HepG2 (cell line): ENCODE data around the gene ANXA11. TPM values are rescaled to one million over a fixed set of nuclear protein-coding genes. Genes with fewer than 3 reads are reported as not detected.

Experiments used
- ATAC-seq: fragments of 200-7000 bp; cut with Tn5 transposase; 3 replicates; pipeline ENCODE4 v1.9.1; 2020; ENCODE audit warnings: mild to moderate bottlenecking, moderate library complexity
- BruUV-seq: library from RNA; stranded (reverse); fragments of 400-500 nt; replicated peaks from 2 replicates; lab custom pipeline; 2021; lab: Mats Ljungman, UMichigan
- CTCF ChIA-PET: fragments of 300-600 bp; formaldehyde crosslinking; extraction: SDS; loops from one replicate; lab custom pipeline; 2021; ENCODE audit warnings: low total read pairs, inconsistent platforms, low intra/inter-chr PET ratio; lab: Yijun Ruan, JAX
- POLR2A ChIA-PET: fragments of 350-600 bp; sonication (Branson Sonifier 250); formaldehyde crosslinking; loops from one replicate; lab custom pipeline; 2020; ENCODE audit warnings: antibody characterized with exemption, inconsistent platforms; lab: Yijun Ruan, JAX
- DNase-seq: peaks from one replicate; pipeline ENCODE4 v3.0.0-alpha.2; 2015; ENCODE audit warnings: low spot score
- FAIRE-seq: peaks from 3 replicates; lab custom pipeline; 2011; peaks lifted over from hg19 to GRCh38; lab: Jason Lieb, UNC
- H2AFZ ChIP-seq: one replicate; pipeline ENCODE4 v1.6.1; 2011; ENCODE audit warnings: low read length, inconsistent platforms
- H3K27ac ChIP-seq: fragments of 300-600 bp; 3 replicates; pipeline ENCODE4 v1.8.0; 2011; ENCODE audit warnings: mixed run types, mild to moderate bottlenecking, mixed read lengths, low read length, inconsistent platforms; ENCODE audit not compliant: insufficient read depth; ENCODE audit errors: extremely low read length
- H3K27me3 ChIP-seq, 2 experiments: fragments of 200-600 bp in 1 of 2; 2 replicates in 1 of 2; 3 replicates in 1 of 2; pipeline versions ENCODE4 v1.6.0 to v1.8.0; 2011; ENCODE audit warnings: low read length in 2 of 2, mild to moderate bottlenecking in 2 of 2, moderate library complexity in 2 of 2, inconsistent platforms in 1 of 2; ENCODE audit not compliant: insufficient read depth in 2 of 2, control insufficient read depth in 1 of 2
- H3K36me3 ChIP-seq, 2 experiments: fragments of 200-600 bp in 1 of 2; replicated peaks in 1 of 2; 2 replicates in 1 of 2; 3 replicates in 1 of 2; pipeline versions ENCODE4 v1.5.1 to v1.8.0; 2011; ENCODE audit warnings: low read length in 2 of 2, inconsistent platforms in 1 of 2; ENCODE audit not compliant: insufficient read depth in 2 of 2, control insufficient read depth in 1 of 2
- H3K4me1 ChIP-seq: 2 replicates; pipeline ENCODE4 v1.5.1; 2012; ENCODE audit warnings: low read length, inconsistent platforms; ENCODE audit not compliant: insufficient read depth
- H3K4me2 ChIP-seq: 2 replicates; pipeline ENCODE4 v1.6.0; 2011; ENCODE audit warnings: low read depth, low read length, inconsistent platforms
- H3K4me3 ChIP-seq, 3 experiments: fragments of 200-600 bp in 1 of 3; sonication (generic), shearing (Covaris generic) in 1 of 3; replicated peaks in 1 of 3; 2 replicates each; pipeline ENCODE4 v1.5.1; 2011 to 2016; ENCODE audit warnings: low read length in 3 of 3, inconsistent platforms in 2 of 3, low read depth in 2 of 3, mild to moderate bottlenecking in 2 of 3, control low read depth in 1 of 3, mixed read lengths in 1 of 3; ENCODE audit not compliant: insufficient read depth in 1 of 3
- H3K79me2 ChIP-seq: one replicate; pipeline ENCODE4 v1.6.1; 2011; ENCODE audit warnings: low read length, inconsistent platforms; ENCODE audit not compliant: insufficient read depth
- H3K9ac ChIP-seq: 2 replicates; pipeline ENCODE4 v1.6.0; 2011; ENCODE audit warnings: mild to moderate bottlenecking, low read depth, low read length, inconsistent platforms; ENCODE audit not compliant: insufficient read depth
- H3K9me3 ChIP-seq: 2 replicates; pipeline ENCODE4 v1.5.1; 2012; ENCODE audit warnings: mild to moderate bottlenecking, low read length
- H4K20me1 ChIP-seq: 2 replicates; pipeline ENCODE4 v1.6.0; 2011; ENCODE audit warnings: inconsistent platforms, mild to moderate bottlenecking, low read length, moderate library complexity; ENCODE audit not compliant: insufficient read depth
- ATF7-NPFF ChIP-seq: sonication (generic); formaldehyde crosslinking; IDR thresholded peaks from 2 replicates; pipeline ENCODE4 v1.8.1; 2023; ENCODE audit warnings: mild to moderate bottlenecking, low read depth, missing genetic modification reagents, moderate library complexity
- HOXA9 ChIP-seq: sonication (generic); formaldehyde crosslinking; IDR thresholded peaks from 2 replicates; pipeline ENCODE4 v1.8.1; 2022; ENCODE audit warnings: missing genetic modification reagents, mild to moderate bottlenecking, moderate library complexity, borderline replicate concordance
- MIER2 ChIP-seq: IDR thresholded peaks from 2 replicates; pipeline ENCODE4 v1.6.1; 2016; ENCODE audit warnings: missing biosample characterization, missing genetic modification reagents
- PRMT3 ChIP-seq: sonication (generic); formaldehyde crosslinking; IDR thresholded peaks from 2 replicates; pipeline ENCODE4 v1.8.1; 2022; ENCODE audit warnings: low read depth, mild to moderate bottlenecking, moderate library complexity, missing genetic modification reagents, borderline replicate concordance
- SP4 ChIP-seq: sonication (generic); formaldehyde crosslinking; IDR thresholded peaks from 2 replicates; pipeline ENCODE4 v1.8.1; 2023; ENCODE audit warnings: mild to moderate bottlenecking, missing genetic modification reagents
- TARDBP ChIP-seq: sonication (generic); formaldehyde crosslinking; IDR thresholded peaks from 2 replicates; pipeline ENCODE4 v1.8.0; 2022; ENCODE audit warnings: mild to moderate bottlenecking, missing genetic modification reagents
- ZNF12 ChIP-seq: sonication (generic); formaldehyde crosslinking; IDR thresholded peaks from 2 replicates; pipeline ENCODE4 v1.5.0; 2020; ENCODE audit warnings: missing genetic modification reagents
- ZNF263 ChIP-seq: sonication (generic); formaldehyde crosslinking; IDR thresholded peaks from 2 replicates; pipeline ENCODE4 v1.4.0; 2020; ENCODE audit warnings: missing genetic modification reagents
- ZNF44 ChIP-seq: sonication (generic); formaldehyde crosslinking; IDR thresholded peaks from 2 replicates; pipeline ENCODE4 v1.5.1; 2020; ENCODE audit warnings: mild to moderate bottlenecking, missing genetic modification reagents
- WGBS: methylation state at CpG from one replicate; pipeline ENCODE4 v1.1.6; 2017; ENCODE audit warnings: low lambda C conversion rate; 5-methylcytosine and 5-hydroxymethylcytosine counted together
- in situ Hi-C: cut with HindIII; loops from 2 replicates; pipeline ENCODE4 v1.10.0; 2017; ENCODE audit warnings: low pct_unique_long_range_greater_than_20kb; ENCODE audit not compliant: extremely low pct_ligation_motif_present
- intact Hi-C: fragments of 100-400 bp; cut with micrococcal nuclease; formaldehyde crosslinking; loops from one replicate; pipeline ENCODE4 v1.10.0; 2022; ENCODE audit not compliant: unreplicated experiment
- polyA plus RNA-seq, 8 experiments: library from polyadenylated mRNA; depleted of rRNA in 3 of 8; stranded (reverse) in 7 of 8; unstranded in 1 of 8; fragments of >200 nt; fragmentation: Illumina TruSeq in 4 of 8; extraction: Trizol in 4 of 8; gene quantifications; 2 replicates each; pipeline versions ENCODE4 v1.2.1 to v1.2.3, GENCODE V29; 2011 to 2016; ENCODE audit warnings: low read depth in 4 of 8, missing spikeins in 1 of 8, mixed read lengths in 1 of 8; ENCODE audit not compliant: insufficient read depth in 1 of 8
- total RNA-seq, 5 experiments: library from RNA; depleted of rRNA; stranded (reverse); fragments of >200 nt; fragmentation: Illumina TruSeq; extraction: Trizol; gene quantifications; 2 replicates each; pipeline ENCODE4 v1.2.3, GENCODE V29; 2016; ENCODE audit warnings: low read depth in 1 of 5
- TF ChIP-seq, protein P1 (sequence below): sonication (generic); formaldehyde crosslinking; IDR thresholded peaks from 2 replicates; pipeline ENCODE4 v1.4.0; 2020; ENCODE audit warnings: missing genetic modification reagents
- TF ChIP-seq, protein P2 (sequence below): sonication (generic); formaldehyde crosslinking; IDR thresholded peaks from 2 replicates; pipeline ENCODE4 v1.4.0; 2020; ENCODE audit warnings: missing genetic modification reagents
- TF ChIP-seq, protein P3 (sequence below): sonication (generic); formaldehyde crosslinking; conservative IDR thresholded peaks from 2 replicates; pipeline ENCODE4 v1.4.0; 2020; ENCODE audit warnings: missing genetic modification reagents

Gene ANXA11
- total and polyA plus RNA-seq, 2 of the 13 experiments (the other 11 are each of a cell fraction or from before 2014, with no cell fraction given) = 30.6 to 51.5 TPM

DNA sequence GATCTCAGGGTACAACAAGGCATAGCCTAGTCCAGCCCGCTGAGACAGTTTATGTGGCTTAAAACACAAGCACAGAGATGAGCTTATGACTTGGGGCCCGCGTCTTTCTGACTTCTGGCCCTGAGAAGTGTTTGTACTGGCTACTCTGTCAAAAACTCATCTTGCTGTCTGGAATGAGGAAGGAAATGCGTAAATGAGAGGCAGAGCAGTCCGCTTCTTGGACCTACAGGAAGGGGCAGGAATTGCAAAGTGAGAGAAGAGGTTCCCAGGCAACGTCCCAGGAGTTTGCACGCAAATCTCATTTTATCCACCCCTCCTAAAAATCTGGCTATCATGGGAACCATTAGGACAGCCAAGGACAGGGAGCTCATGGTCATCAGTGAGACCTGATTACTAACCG is 5.5 kb downstream of the ANXA11 start:
- H3K4me3 ChIP-seq = no peak overlapping the region
- no peak overlapping the region for H3K4me2 ChIP-seq
- POLR2A ChIA-PET = no interaction called here
- intact Hi-C loops (loop anchor here (10.0 kb wide), 1 partner anchor 55 kb away; no protein-coding TSS in a partner anchor), in situ Hi-C loops (no loop called here)
- peaks cover 64% of the 10 kb centered on the region for H3K79me2 ChIP-seq
- BruUV-seq = no TSS peak
- no peak overlapping the region for H2AFZ ChIP-seq
- no peaks in the 10 kb centered on the region for H3K9me3 ChIP-seq
- H3K9ac ChIP-seq = no peak overlapping the region
- CTCF ChIA-PET = no interaction called here
- FAIRE-seq = no peak
- ATAC-seq = no peak
- peaks cover 68% of the 10 kb centered on the region for H3K4me1 ChIP-seq
- no peaks in the 10 kb centered on the region; a peak in 1 of 5 replicates for H3K36me3 ChIP-seq
- no peak for DNase-seq
- WGBS = 88% methylated on average over 8 of the region's 8 CpGs
- no peak overlapping the region for H3K27ac ChIP-seq
- peaks cover 3% of the 10 kb centered on the region; the same call in 1 of the 2 replicates for H4K20me1 ChIP-seq
- no peak for TF ChIP-seq HOXA9 (CRISPR knock-in tag)
- TF ChIP-seq, protein P1, sequence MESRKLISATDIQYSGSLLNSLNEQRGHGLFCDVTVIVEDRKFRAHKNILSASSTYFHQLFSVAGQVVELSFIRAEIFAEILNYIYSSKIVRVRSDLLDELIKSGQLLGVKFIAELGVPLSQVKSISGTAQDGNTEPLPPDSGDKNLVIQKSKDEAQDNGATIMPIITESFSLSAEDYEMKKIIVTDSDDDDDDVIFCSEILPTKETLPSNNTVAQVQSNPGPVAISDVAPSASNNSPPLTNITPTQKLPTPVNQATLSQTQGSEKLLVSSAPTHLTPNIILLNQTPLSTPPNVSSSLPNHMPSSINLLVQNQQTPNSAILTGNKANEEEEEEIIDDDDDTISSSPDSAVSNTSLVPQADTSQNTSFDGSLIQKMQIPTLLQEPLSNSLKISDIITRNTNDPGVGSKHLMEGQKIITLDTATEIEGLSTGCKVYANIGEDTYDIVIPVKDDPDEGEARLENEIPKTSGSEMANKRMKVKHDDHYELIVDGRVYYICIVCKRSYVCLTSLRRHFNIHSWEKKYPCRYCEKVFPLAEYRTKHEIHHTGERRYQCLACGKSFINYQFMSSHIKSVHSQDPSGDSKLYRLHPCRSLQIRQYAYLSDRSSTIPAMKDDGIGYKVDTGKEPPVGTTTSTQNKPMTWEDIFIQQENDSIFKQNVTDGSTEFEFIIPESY (CRISPR knock-in tag) = peak; percentile 84
- TF ChIP-seq, all 625 proteins: peak for 1
- H3K27me3 ChIP-seq = no peaks in the 10 kb centered on the region

DNA sequence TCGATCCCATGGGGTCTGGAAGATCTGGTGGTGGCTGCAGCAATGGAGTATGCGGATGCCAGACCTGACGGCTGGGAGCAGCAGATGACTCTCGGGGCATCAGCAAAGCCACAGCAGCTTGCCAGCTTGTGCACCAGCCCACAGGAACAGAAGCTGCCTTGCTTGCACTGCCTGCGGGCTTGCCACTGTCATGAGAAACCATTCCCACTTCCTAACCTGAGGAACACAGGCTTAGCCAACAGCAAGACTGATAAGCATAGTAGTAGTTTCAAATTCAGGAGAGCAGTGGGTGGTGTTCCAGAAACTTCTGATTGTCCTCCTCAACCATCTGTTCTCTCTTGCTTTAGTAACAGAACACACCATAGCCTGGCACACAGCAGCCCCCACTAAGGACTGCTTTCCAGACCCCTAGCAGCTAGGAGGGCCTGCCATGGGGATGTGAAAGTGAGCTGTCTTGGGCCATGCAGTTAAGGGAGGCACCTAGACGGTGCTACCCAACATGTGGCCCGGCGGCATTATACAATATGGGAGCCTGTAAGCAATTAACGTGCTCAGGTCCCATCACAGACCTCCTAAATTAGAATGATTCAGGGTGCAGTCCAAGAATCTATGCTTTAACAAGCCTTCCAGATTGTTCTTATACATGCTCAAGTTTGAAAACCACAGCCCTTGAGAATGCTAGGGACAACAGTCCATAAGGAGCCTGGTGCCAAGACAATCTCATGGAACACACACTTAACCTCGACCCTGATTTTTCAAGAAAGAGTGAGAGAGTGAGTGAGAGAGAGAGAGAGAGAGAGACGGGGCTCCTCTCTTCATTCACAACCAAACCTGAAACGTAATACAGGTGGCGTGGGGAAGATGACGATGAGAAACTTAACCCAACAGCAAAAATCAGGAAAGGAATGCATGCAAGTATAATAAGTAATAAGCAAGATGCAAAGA is 7.1 kb downstream of the ANXA11 start:
- H3K4me2 ChIP-seq = no peak overlapping the region
- no peaks in the 10 kb centered on the region; a peak in 1 of 5 replicates for H3K36me3 ChIP-seq
- no peak overlapping the region for H2AFZ ChIP-seq
- no peak overlapping the region for H3K4me3 ChIP-seq
- ChIA-PET POLR2A (no interaction called here), CTCF (no interaction called here)
- intact Hi-C loops = no loop called here
- FAIRE-seq (no peak), DNase-seq (no peak), ATAC-seq (no peak)
- H3K79me2 ChIP-seq = peaks cover 51% of the 10 kb centered on the region
- no peak overlapping the region for H3K9ac ChIP-seq
- peaks cover 3% of the 10 kb centered on the region; the same call in 1 of the 2 replicates for H4K20me1 ChIP-seq
- H3K9me3 ChIP-seq = no peaks in the 10 kb centered on the region
- H3K27me3 ChIP-seq = no peaks in the 10 kb centered on the region
- BruUV-seq = TSS peak; percentile 21
- H3K27ac ChIP-seq = no peak overlapping the region
- 94% methylated on average over 13 of the region's 14 CpGs for WGBS
- in situ Hi-C loops = no loop called here
- H3K4me1 ChIP-seq = peaks cover 58% of the 10 kb centered on the region
- TF ChIP-seq SP4 (CRISPR knock-in tag) (no peak), ATF7-NPFF (CRISPR knock-in tag) (no peak), ZNF263 (CRISPR knock-in tag) (no peak), TARDBP (CRISPR knock-in tag) (no peak), MIER2 (CRISPR knock-in tag) (no peak), PRMT3 (CRISPR knock-in tag) (no peak), ZNF44 (CRISPR knock-in tag) (no peak), ZNF12 (CRISPR knock-in tag) (no peak)
- TF ChIP-seq, protein P2, sequence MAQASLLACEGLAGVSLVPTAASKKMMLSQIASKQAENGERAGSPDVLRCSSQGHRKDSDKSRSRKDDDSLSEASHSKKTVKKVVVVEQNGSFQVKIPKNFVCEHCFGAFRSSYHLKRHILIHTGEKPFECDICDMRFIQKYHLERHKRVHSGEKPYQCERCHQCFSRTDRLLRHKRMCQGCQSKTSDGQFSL (CRISPR knock-in tag) = no peak
- TF ChIP-seq, protein P3, sequence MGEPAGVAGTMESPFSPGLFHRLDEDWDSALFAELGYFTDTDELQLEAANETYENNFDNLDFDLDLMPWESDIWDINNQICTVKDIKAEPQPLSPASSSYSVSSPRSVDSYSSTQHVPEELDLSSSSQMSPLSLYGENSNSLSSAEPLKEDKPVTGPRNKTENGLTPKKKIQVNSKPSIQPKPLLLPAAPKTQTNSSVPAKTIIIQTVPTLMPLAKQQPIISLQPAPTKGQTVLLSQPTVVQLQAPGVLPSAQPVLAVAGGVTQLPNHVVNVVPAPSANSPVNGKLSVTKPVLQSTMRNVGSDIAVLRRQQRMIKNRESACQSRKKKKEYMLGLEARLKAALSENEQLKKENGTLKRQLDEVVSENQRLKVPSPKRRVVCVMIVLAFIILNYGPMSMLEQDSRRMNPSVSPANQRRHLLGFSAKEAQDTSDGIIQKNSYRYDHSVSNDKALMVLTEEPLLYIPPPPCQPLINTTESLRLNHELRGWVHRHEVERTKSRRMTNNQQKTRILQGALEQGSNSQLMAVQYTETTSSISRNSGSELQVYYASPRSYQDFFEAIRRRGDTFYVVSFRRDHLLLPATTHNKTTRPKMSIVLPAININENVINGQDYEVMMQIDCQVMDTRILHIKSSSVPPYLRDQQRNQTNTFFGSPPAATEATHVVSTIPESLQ (CRISPR knock-in tag) = no peak
